Activated CD4-positive, alpha-beta T cell treated with anti-CD3 and anti-CD28 coated beads, Interleukin-2, amount 50 U/mL, for 4 hours (primary cell): ENCODE results near the gene KMT5B.

ENCODE experiments used
- DNase-seq, 2 experiments: peaks; one replicate each; pipeline ENCODE4 v3.0.0-alpha.2; 2020

Gene KMT5B

GRCh38 chr11:68215524-68216170 lies 2.6 kb upstream of the KMT5B start:
- DNase-seq: no peak

- DNase-seq: peak; percentile 37 to 43
Measured at GRCh38 chr11:68215087-68215445, 2.0 kb upstream of the KMT5B start.

- DNase-seq: no peak
Measured at GRCh38 chr11:68214173-68215086, 1.3 kb upstream of the KMT5B start.

GRCh38 chr11:68213555-68214172 lies 568 bp upstream of the KMT5B start:
- peak; percentile 69 to 75 for DNase-seq

GRCh38 chr11:68212421-68213134 lies 518 bp downstream of the KMT5B start:
- DNase-seq: peak; percentile 30 to 34

GRCh38 chr11:68211546-68211945 lies 1.6 kb downstream of the KMT5B start:
- no peak for DNase-seq

- DNase-seq: no peak
Measured at GRCh38 chr11:68206211-68206610, 6.9 kb downstream of the KMT5B start.

- no peak for DNase-seq
Measured at GRCh38 chr11:68204402-68204801, 8.7 kb downstream of the KMT5B start.

GRCh38 chr11:68202165-68202564 lies 10.9 kb downstream of the KMT5B start:
- no peak for DNase-seq

GRCh38 chr11:68201492-68201891 lies 11.6 kb downstream of the KMT5B start:
- DNase-seq: no peak

GRCh38 chr11:68200639-68201038 lies 12.5 kb downstream of the KMT5B start:
- DNase-seq: no peak

GRCh38 chr11:68199295-68199987 lies 13.7 kb downstream of the KMT5B start:
- DNase-seq: no peak

GRCh38 chr11:68196219-68196618 lies 16.9 kb downstream of the KMT5B start:
- no peak for DNase-seq

- DNase-seq: no peak
Measured at GRCh38 chr11:68194675-68195294, 18.3 kb downstream of the KMT5B start.

GRCh38 chr11:68193018-68193417 lies 20.1 kb downstream of the KMT5B start:
- DNase-seq: no peak

GRCh38 chr11:68191661-68192579 lies 21.2 kb downstream of the KMT5B start:
- no peak for DNase-seq

GRCh38 chr11:68189888-68190287 lies 23.2 kb downstream of the KMT5B start:
- no peak for DNase-seq

- DNase-seq: no peak
Measured at GRCh38 chr11:68189082-68189481, 24.0 kb downstream of the KMT5B start.

GRCh38 chr11:68186061-68186460 lies 27.0 kb downstream of the KMT5B start:
- no peak for DNase-seq

- DNase-seq: no peak
Measured at GRCh38 chr11:68181719-68182451, 31.2 kb downstream of the KMT5B start.
